WTC11 (cell line): Measurements from ENCODE around the gene SNX1.

Experiments
- CREM ChIP-seq: sonication (generic); formaldehyde crosslinking; IDR thresholded peaks from 2 replicates; pipeline ENCODE4 v1.8.1; 2022; ENCODE audit warnings: mild to moderate bottlenecking, missing genetic modification reagents, moderate library complexity
- NFE2L1 ChIP-seq: sonication (generic); formaldehyde crosslinking; IDR thresholded peaks from 2 replicates; pipeline ENCODE4 v1.8.1; 2023; ENCODE audit warnings: missing genetic modification reagents
- PRRX2 ChIP-seq: fragments of 250-450 bp; sonication (Bioruptor Pico); IDR thresholded peaks from 2 replicates; pipeline ENCODE4 v1.8.0; 2021; ENCODE audit warnings: mild to moderate bottlenecking
- SMAD3 ChIP-seq: sonication (generic); formaldehyde crosslinking; IDR thresholded peaks from 2 replicates; pipeline ENCODE4 v1.8.0; 2022; ENCODE audit warnings: missing genetic modification reagents, mild to moderate bottlenecking, borderline replicate concordance
- TEAD4 ChIP-seq: sonication (generic); formaldehyde crosslinking; IDR thresholded peaks from 2 replicates; pipeline ENCODE4 v1.8.0; 2022; ENCODE audit warnings: mild to moderate bottlenecking, missing genetic modification reagents
- TF ChIP-seq, protein P1 (sequence below): sonication (generic); formaldehyde crosslinking; IDR thresholded peaks from 2 replicates; pipeline ENCODE4 v1.8.1; 2022; ENCODE audit warnings: missing genetic modification reagents, borderline replicate concordance
- TF ChIP-seq, protein P2 (sequence below): fragments of 200-600 bp; IDR thresholded peaks from 2 replicates; pipeline ENCODE4 v1.8.0; 2022; ENCODE audit warnings: antibody characterized with exemption
- TF ChIP-seq, protein P3 (sequence below): sonication (generic); formaldehyde crosslinking; IDR thresholded peaks from 2 replicates; pipeline ENCODE4 v1.8.0; 2022; ENCODE audit warnings: mild to moderate bottlenecking, missing genetic modification reagents
- TF ChIP-seq, protein P4 (sequence below): sonication (generic); formaldehyde crosslinking; IDR thresholded peaks from 2 replicates; pipeline ENCODE4 v1.8.0; 2023; ENCODE audit warnings: missing genetic modification reagents
- TF ChIP-seq, protein P5 (sequence below): sonication (generic); formaldehyde crosslinking; IDR thresholded peaks from 2 replicates; pipeline ENCODE4 v1.8.1; 2022; ENCODE audit warnings: mild to moderate bottlenecking, missing genetic modification reagents, moderate library complexity, borderline replicate concordance
- TF ChIP-seq, protein P6 (sequence below): sonication (generic); formaldehyde crosslinking; conservative IDR thresholded peaks from 2 replicates; pipeline ENCODE4 v1.8.1; 2022; ENCODE audit warnings: mild to moderate bottlenecking, missing genetic modification reagents

DNA sequence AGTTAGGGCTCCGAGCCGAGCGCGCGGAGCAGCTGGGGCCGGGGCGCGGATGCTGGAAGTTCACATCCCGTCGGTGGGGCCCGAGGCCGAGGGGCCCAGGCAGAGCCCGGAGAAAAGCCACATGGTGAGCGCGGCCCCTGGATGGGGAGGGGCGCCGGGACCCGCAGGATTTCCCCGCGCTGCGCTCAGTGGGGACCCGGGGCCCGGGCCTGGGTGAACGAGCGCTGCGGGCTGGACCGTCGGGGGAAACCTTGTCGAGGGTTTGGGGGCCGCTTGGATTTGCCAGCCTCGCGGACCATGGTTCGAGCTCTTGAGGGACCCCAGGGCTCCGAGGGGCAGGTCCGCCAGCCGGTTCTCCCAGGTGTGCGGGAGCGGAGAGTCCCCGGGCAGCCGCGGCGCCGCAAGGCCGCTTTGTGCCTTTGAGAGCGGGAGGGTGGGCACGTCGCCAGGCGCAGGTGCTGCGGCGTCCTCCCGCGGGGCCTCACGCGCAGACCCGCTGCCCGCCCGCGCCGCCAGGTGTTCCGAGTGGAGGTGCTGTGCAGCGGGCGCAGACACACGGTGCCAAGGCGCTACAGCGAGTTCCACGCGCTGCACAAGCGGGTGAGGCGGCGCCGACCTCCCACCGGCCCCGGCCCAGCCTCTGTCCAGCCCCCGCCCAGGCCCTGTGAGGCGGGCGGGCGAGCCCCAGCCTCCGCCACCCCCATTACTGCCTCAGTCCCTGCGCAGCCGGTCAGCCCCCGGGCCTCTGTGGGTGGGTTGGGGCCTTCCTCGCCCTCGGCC, 56.1 kb downstream of the SNX1 start, which contains the start of gene SNX22:
- TF ChIP-seq NFE2L1 (CRISPR knock-in tag) (no peak), CREM (CRISPR knock-in tag) (no peak), PRRX2 (CRISPR knock-in tag) (no peak), TEAD4 (CRISPR knock-in tag) (no peak), SMAD3 (CRISPR knock-in tag) (no peak)
- TF ChIP-seq, protein P1, sequence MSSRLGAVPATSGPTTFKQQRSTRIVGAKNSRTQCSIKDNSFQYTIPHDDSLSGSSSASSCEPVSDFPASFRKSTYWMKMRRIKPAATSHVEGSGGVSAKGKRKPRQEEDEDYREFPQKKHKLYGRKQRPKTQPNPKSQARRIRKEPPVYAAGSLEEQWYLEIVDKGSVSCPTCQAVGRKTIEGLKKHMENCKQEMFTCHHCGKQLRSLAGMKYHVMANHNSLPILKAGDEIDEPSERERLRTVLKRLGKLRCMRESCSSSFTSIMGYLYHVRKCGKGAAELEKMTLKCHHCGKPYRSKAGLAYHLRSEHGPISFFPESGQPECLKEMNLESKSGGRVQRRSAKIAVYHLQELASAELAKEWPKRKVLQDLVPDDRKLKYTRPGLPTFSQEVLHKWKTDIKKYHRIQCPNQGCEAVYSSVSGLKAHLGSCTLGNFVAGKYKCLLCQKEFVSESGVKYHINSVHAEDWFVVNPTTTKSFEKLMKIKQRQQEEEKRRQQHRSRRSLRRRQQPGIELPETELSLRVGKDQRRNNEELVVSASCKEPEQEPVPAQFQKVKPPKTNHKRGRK: no peak
- TF ChIP-seq, protein P2, sequence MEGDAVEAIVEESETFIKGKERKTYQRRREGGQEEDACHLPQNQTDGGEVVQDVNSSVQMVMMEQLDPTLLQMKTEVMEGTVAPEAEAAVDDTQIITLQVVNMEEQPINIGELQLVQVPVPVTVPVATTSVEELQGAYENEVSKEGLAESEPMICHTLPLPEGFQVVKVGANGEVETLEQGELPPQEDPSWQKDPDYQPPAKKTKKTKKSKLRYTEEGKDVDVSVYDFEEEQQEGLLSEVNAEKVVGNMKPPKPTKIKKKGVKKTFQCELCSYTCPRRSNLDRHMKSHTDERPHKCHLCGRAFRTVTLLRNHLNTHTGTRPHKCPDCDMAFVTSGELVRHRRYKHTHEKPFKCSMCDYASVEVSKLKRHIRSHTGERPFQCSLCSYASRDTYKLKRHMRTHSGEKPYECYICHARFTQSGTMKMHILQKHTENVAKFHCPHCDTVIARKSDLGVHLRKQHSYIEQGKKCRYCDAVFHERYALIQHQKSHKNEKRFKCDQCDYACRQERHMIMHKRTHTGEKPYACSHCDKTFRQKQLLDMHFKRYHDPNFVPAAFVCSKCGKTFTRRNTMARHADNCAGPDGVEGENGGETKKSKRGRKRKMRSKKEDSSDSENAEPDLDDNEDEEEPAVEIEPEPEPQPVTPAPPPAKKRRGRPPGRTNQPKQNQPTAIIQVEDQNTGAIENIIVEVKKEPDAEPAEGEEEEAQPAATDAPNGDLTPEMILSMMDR: no peak
- TF ChIP-seq, protein P3, sequence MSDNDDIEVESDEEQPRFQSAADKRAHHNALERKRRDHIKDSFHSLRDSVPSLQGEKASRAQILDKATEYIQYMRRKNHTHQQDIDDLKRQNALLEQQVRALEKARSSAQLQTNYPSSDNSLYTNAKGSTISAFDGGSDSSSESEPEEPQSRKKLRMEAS (CRISPR knock-in tag): no peak
- TF ChIP-seq, protein P4, sequence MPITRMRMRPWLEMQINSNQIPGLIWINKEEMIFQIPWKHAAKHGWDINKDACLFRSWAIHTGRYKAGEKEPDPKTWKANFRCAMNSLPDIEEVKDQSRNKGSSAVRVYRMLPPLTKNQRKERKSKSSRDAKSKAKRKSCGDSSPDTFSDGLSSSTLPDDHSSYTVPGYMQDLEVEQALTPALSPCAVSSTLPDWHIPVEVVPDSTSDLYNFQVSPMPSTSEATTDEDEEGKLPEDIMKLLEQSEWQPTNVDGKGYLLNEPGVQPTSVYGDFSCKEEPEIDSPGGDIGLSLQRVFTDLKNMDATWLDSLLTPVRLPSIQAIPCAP: no peak; the same call in 1 of the 2 replicates
- TF ChIP-seq, protein P5, sequence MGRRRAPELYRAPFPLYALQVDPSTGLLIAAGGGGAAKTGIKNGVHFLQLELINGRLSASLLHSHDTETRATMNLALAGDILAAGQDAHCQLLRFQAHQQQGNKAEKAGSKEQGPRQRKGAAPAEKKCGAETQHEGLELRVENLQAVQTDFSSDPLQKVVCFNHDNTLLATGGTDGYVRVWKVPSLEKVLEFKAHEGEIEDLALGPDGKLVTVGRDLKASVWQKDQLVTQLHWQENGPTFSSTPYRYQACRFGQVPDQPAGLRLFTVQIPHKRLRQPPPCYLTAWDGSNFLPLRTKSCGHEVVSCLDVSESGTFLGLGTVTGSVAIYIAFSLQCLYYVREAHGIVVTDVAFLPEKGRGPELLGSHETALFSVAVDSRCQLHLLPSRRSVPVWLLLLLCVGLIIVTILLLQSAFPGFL (CRISPR knock-in tag): no peak
- TF ChIP-seq, protein P6, sequence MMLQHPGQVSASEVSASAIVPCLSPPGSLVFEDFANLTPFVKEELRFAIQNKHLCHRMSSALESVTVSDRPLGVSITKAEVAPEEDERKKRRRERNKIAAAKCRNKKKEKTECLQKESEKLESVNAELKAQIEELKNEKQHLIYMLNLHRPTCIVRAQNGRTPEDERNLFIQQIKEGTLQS (CRISPR knock-in tag): no peak
